PC-3 (cell line): ENCODE data around the gene MYO1F. TPM values are rescaled to one million over a fixed set of nuclear protein-coding genes. Genes with fewer than 3 reads are reported as not detected.
"Not testable (repeated sequence)": the region's sequence is repeated elsewhere in the genome, so short reads cannot be mapped to it uniquely, and the experiment has no call there.

Experiments
- ATAC-seq: fragments of 200-7000 bp; cut with Tn5 transposase; 2 replicates; pipeline ENCODE4 v1.9.1; 2020; ENCODE audit warnings: mild to moderate bottlenecking, moderate library complexity
- BruUV-seq: library from RNA; stranded (reverse); fragments of 400-500 nt; replicated peaks from 2 replicates; lab custom pipeline; 2021; lab: Mats Ljungman, UMichigan
- CTCF ChIA-PET: fragments of 300-600 bp; sonication (Branson Sonifier 250); formaldehyde crosslinking; loops from one replicate; lab custom pipeline; 2022; ENCODE audit warnings: antibody characterized with exemption; lab: Charles Lee
- POLR2A ChIA-PET: fragments of 300-600 bp; sonication (Branson Sonifier 250); formaldehyde crosslinking; loops from one replicate; lab custom pipeline; 2022; ENCODE audit warnings: antibody characterized with exemption; ENCODE audit not compliant: unreplicated experiment; lab: Charles Lee
- DNase-seq: peaks from one replicate; pipeline ENCODE4 v3.0.0-alpha.2; 2015
- H2AFZ ChIP-seq: fragments of 300-600 bp; sonication (generic); 2 replicates; pipeline ENCODE4 v1.6.0; 2016; ENCODE audit warnings: antibody characterized with exemption, low read length
- H3F3A ChIP-seq: fragments of 300-600 bp; sonication (generic); one replicate; pipeline ENCODE4 v1.6.0; 2017; ENCODE audit warnings: antibody characterized with exemption, low read length, control low read depth, mild to moderate bottlenecking; ENCODE audit not compliant: unreplicated experiment
- H3K27ac ChIP-seq: fragments of 300-600 bp; sonication (generic); 2 replicates; pipeline ENCODE4 v1.5.1; 2016; ENCODE audit warnings: mild to moderate bottlenecking, low read length
- H3K27me3 ChIP-seq: fragments of 300-600 bp; sonication (generic); 2 replicates; pipeline ENCODE4 v1.6.1; 2016; ENCODE audit warnings: low read length, mixed read lengths
- H3K36me3 ChIP-seq: fragments of 300-600 bp; sonication (generic); 2 replicates; pipeline ENCODE4 v1.6.1; 2016; ENCODE audit warnings: low read depth, mixed run types, low read length, mixed read lengths
- H3K4me1 ChIP-seq: fragments of 300-600 bp; sonication (generic); 2 replicates; pipeline ENCODE4 v1.5.1; 2016; ENCODE audit warnings: low read length; ENCODE audit not compliant: insufficient read depth
- H3K4me2 ChIP-seq: fragments of 300-600 bp; sonication (generic); 2 replicates; pipeline ENCODE4 v1.6.0; 2016; ENCODE audit warnings: low read length
- H3K4me3 ChIP-seq: fragments of 300-600 bp; sonication (generic); 2 replicates; pipeline ENCODE4 v1.5.1; 2016; ENCODE audit warnings: mild to moderate bottlenecking, low read length, mixed read lengths
- H3K79me2 ChIP-seq: fragments of 300-600 bp; sonication (generic); 2 replicates; pipeline ENCODE4 v1.6.1; 2017; ENCODE audit warnings: low read length, mixed read lengths
- H3K9ac ChIP-seq: fragments of 300-600 bp; sonication (generic); 2 replicates; pipeline ENCODE4 v1.6.0; 2016; ENCODE audit warnings: mild to moderate bottlenecking, low read length
- H3K9me2 ChIP-seq: fragments of 300-600 bp; sonication (generic); replicated peaks from 2 replicates; pipeline ENCODE4 v1.6.1; 2016; ENCODE audit warnings: mixed run types, low read length, mixed read lengths
- H3K9me3 ChIP-seq: fragments of 300-600 bp; sonication (generic); 2 replicates; pipeline ENCODE4 v1.6.1; 2016; ENCODE audit warnings: low read length, mixed read lengths
- H4K20me1 ChIP-seq: fragments of 300-600 bp; sonication (generic); 2 replicates; pipeline ENCODE4 v1.6.1; 2016; ENCODE audit warnings: low read length, mixed read lengths
- EZH2 ChIP-seq: fragments of 300-600 bp; sonication (generic); IDR thresholded peaks from one replicate; pipeline ENCODE4 v1.6.1; 2017; ENCODE audit warnings: antibody characterized with exemption, mild to moderate bottlenecking, low read length; ENCODE audit not compliant: unreplicated experiment
- EZH2phosphoT487 ChIP-seq: fragments of 300-600 bp; sonication (generic); IDR thresholded peaks from 2 replicates; pipeline ENCODE4 v1.6.1; 2018; ENCODE audit warnings: mild to moderate bottlenecking, antibody characterized with exemption, low read length, borderline replicate concordance
- intact Hi-C: fragments of 100-400 bp; cut with micrococcal nuclease; formaldehyde crosslinking; loops from 2 replicates; pipeline ENCODE4 v1.9.0; 2023
- total RNA-seq: library from RNA; depleted of rRNA; stranded (reverse); fragments of >200 nt; gene quantifications from 2 replicates; pipeline ENCODE4 v1.2.3, GENCODE V29; 2014
- TF ChIP-seq, protein P1 (sequence below): fragments of 300-600 bp; sonication (generic); conservative IDR thresholded peaks from 2 replicates; pipeline ENCODE4 v1.5.1; 2017; ENCODE audit warnings: antibody characterized with exemption, low read depth, mild to moderate bottlenecking, low read length

Gene MYO1F
- total RNA-seq, 1 experiment from 2014 or later, result 2.0 TPM

DNA sequence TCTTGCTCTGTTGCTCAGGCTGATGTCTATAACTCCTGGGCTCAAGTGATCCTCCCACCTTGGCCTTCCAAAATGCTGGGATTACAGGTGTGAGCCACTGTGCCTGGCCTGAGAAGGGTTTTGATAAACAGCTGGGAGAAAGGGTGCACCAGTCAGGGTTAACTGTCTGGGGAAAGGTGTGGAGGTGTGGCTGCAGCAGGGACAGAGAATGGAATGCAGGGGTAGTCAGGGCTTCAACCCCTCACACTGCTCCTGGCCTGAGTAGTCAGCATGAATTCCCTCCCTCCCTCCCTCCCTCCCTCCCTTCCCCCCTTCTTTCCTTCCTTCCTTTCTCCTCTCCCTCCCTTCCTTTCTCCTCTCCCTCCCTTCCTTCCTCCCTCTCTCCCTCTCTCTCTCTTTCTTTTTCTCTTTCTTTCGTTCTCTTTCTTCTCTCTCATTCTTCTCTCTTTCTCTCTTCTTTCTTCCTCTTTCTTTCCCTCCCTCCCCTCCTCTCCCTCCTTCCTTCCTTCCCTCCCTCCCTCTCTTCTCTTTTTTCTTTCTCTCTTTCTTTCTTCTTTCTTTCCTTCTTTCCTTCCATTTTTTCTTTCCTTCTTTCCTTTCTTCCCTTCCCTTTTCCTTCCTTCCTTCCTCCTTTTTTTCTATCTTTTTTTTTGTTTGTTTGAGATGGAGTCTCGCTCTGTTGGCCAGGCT lies 16.0 kb downstream of the MYO1F start:
- no peak for ATAC-seq

DNA sequence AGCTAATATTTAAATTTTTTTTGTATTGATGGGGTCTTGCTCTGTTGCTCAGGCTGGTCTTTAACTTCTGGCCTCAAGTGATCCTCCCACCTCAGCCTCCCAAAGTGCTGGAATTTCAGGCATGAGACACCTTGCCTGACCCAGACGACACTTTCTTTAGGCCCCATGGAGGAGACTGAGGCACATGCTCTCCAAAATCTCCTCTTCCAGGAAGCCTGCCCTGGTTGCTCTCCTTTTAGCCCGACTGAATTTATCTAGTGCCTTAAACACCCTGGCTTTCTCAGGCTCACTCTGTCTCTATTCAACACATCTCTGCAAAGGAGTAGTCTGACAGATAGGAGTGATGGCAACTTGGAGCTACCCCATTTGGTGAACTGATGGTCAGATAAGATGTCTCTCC lies 18.9 kb downstream of the MYO1F start:
- Histone ChIP-seq H3K79me2 (no peaks in the 10 kb centered on the region), H3K27ac (no peak overlapping the region), H3K27me3 (no peaks in the 10 kb centered on the region), H4K20me1 (no peaks in the 10 kb centered on the region), H3K4me2 (no peak overlapping the region), H3K36me3 (no peaks in the 10 kb centered on the region), H3K4me3 (no peak overlapping the region), H3F3A (no peaks in the 10 kb centered on the region), H3K9ac (no peak overlapping the region), H3K9me2 (no peaks in the 10 kb centered on the region), H3K9me3 (no peaks in the 10 kb centered on the region), H2AFZ (no peak overlapping the region), H3K4me1 (no peaks in the 10 kb centered on the region)
- ChIA-PET CTCF (no interaction called here), POLR2A (no interaction called here)
- no peak for DNase-seq
- intact Hi-C loops, result no loop called here
- ATAC-seq, result no peak
- TF ChIP-seq, protein P1, sequence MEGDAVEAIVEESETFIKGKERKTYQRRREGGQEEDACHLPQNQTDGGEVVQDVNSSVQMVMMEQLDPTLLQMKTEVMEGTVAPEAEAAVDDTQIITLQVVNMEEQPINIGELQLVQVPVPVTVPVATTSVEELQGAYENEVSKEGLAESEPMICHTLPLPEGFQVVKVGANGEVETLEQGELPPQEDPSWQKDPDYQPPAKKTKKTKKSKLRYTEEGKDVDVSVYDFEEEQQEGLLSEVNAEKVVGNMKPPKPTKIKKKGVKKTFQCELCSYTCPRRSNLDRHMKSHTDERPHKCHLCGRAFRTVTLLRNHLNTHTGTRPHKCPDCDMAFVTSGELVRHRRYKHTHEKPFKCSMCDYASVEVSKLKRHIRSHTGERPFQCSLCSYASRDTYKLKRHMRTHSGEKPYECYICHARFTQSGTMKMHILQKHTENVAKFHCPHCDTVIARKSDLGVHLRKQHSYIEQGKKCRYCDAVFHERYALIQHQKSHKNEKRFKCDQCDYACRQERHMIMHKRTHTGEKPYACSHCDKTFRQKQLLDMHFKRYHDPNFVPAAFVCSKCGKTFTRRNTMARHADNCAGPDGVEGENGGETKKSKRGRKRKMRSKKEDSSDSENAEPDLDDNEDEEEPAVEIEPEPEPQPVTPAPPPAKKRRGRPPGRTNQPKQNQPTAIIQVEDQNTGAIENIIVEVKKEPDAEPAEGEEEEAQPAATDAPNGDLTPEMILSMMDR, result no peak
- TF ChIP-seq EZH2 (no peak), EZH2phosphoT487 (no peak)
- BruUV-seq, result no TSS peak

More for the DNA sequence above, 16.0 kb downstream of the MYO1F start:
- Histone ChIP-seq H3K79me2 (no peaks in the 10 kb centered on the region), H3K27me3 (no peaks in the 10 kb centered on the region), H3K9ac (no peak overlapping the region), H3K27ac (no peak overlapping the region), H3K9me2 (no peaks in the 10 kb centered on the region), H3K4me3 (no peak overlapping the region), H3K4me2 (no peak overlapping the region), H3F3A (no peaks in the 10 kb centered on the region), H3K4me1 (no peaks in the 10 kb centered on the region), H4K20me1 (no peaks in the 10 kb centered on the region), H2AFZ (no peak overlapping the region), H3K36me3 (no peaks in the 10 kb centered on the region), H3K9me3 (no peaks in the 10 kb centered on the region)
- ChIA-PET POLR2A (no interaction called here), CTCF (no interaction called here)
- intact Hi-C loops, result no loop called here
- TF ChIP-seq EZH2phosphoT487, result no peak
- DNase-seq, result no peak
- no TSS peak for BruUV-seq

DNA sequence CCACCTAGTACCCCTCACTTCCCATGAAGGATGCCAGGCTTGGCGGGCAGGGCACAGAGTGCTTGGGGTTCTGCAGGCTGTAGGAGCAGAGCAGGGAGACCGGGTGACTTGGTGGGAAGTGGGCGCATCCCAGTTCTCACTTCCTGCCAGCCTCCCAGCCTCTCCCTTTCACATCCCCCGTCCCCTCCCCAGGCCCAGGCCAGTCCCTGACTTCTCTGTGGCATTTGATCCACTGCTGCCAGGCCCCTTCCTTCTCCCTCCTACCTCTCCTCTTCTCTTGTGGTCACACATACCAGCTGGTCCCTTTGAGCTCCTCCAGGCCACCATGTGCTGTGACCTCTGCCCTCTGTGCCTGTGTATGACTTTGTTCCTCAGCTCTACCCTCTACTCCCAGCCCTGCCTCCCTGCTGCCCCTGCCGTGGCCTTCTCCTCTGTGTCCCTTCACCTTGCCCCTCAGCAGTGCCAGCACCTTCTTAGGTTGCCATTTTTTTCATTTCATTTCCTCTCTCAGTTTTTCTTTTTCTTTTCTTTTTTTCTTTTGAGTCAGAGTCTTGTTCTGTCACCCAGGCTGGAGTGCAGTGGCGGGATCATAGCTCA lies 19.5 kb downstream of the MYO1F start:
- Histone ChIP-seq H3K4me2 (no peak overlapping the region), H3F3A (no peaks in the 10 kb centered on the region), H3K36me3 (no peaks in the 10 kb centered on the region), H3K9ac (no peak overlapping the region), H3K4me3 (no peak overlapping the region), H2AFZ (no peak overlapping the region), H3K4me1 (no peaks in the 10 kb centered on the region), H3K27me3 (no peaks in the 10 kb centered on the region), H3K79me2 (no peaks in the 10 kb centered on the region), H3K9me3 (no peaks in the 10 kb centered on the region), H4K20me1 (no peaks in the 10 kb centered on the region), H3K27ac (no peak overlapping the region), H3K9me2 (no peaks in the 10 kb centered on the region)
- no TSS peak for BruUV-seq
- intact Hi-C loops, result no loop called here
- no peak for DNase-seq
- no peak for TF ChIP-seq EZH2phosphoT487
- TF ChIP-seq EZH2, result no peak
- TF ChIP-seq, protein P1, result no peak
- CTCF ChIA-PET, result no interaction called here
- POLR2A ChIA-PET, result no interaction called here
- no peak for ATAC-seq

DNA sequence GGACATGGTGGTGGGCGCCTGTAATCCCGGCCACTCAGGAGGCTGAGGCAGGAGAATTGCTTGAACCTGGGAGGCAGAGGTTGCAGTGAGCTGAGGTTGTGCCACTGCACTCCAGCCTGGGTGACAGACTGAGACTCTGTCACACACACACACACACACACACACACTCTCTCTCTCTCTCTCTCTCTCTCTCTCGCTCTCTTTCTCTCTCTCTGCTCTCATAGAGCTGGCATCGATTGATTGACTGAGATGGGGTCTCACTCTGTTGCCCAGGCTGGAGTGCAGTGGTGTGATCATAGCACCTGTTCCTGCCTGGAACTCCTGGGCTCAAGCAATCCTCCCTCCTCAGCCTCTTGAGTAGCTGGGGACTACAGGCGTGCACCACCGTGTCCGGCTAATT lies 23.5 kb downstream of the MYO1F start:
- BruUV-seq, H4K20me1 ChIP-seq, H3K36me3 ChIP-seq, H3K4me3 ChIP-seq, H3K4me2 ChIP-seq, H3K4me1 ChIP-seq, H3F3A ChIP-seq, H3K9me3 ChIP-seq, H3K9me2 ChIP-seq, POLR2A ChIA-PET, H3K9ac ChIP-seq, H3K27me3 ChIP-seq, H3K27ac ChIP-seq, H2AFZ ChIP-seq, DNase-seq, ATAC-seq, CTCF ChIA-PET, intact Hi-C loops, H3K79me2 ChIP-seq: not testable (repeated sequence)
